HEK293 (cell line): ENCODE data around the gene ZNF792.

Experiments used
- CTCF ChIA-PET: fragments of 350-600 bp; formaldehyde crosslinking; extraction: SDS; loops from one replicate; lab custom pipeline; 2021; ENCODE audit warnings: antibody characterized with exemption; lab: Yijun Ruan, JAX
- POLR2A ChIA-PET: fragments of 300-600 bp; formaldehyde crosslinking; extraction: SDS; loops from one replicate; lab custom pipeline; 2020; ENCODE audit warnings: antibody characterized with exemption, inconsistent platforms; lab: Yijun Ruan, JAX
- H3K27ac ChIP-seq: fragments of 200-500 bp; sonication (Bioruptor generic); 2 replicates; pipeline ENCODE4 v1.5.1; 2014; ENCODE audit warnings: low read depth, low read length, control low read depth, inconsistent platforms; ENCODE audit errors: extremely low read depth
- H3K36me3 ChIP-seq, 2 experiments: fragments of 200-500 bp in 1 of 2; sonication (Bioruptor generic) in 1 of 2; 1 replicate in 1 of 2; 2 replicates in 1 of 2; pipeline ENCODE4 v1.5.1; 2014 to 2017; ENCODE audit warnings: inconsistent platforms in 2 of 2, low read length in 2 of 2; ENCODE audit not compliant: control insufficient read depth in 2 of 2, insufficient read depth in 1 of 2
- H3K4me1 ChIP-seq: fragments of 200-500 bp; sonication (Bioruptor generic); 2 replicates; pipeline ENCODE4 v1.5.1; 2014; ENCODE audit warnings: mild to moderate bottlenecking, low read length, inconsistent platforms; ENCODE audit not compliant: control insufficient read depth, insufficient read depth
- H3K4me3 ChIP-seq: 2 replicates; pipeline ENCODE4 v1.5.1; 2011; ENCODE audit warnings: low read depth, mild to moderate bottlenecking, control low read depth, low read length, moderate library complexity
- H3K9me3 ChIP-seq: fragments of 200-500 bp; sonication (Bioruptor generic); 2 replicates; pipeline ENCODE4 v1.5.1; 2014; ENCODE audit warnings: low read depth, low read length, inconsistent platforms; ENCODE audit not compliant: control insufficient read depth, insufficient read depth
- BCL6B ChIP-seq: fragments of 450-650 bp; formaldehyde crosslinking; IDR thresholded peaks from 2 replicates; pipeline ENCODE4 v1.5.1; 2017; ENCODE audit warnings: missing biosample characterization, missing genetic modification characterization
- GLI2 ChIP-seq: fragments of 450-650 bp; formaldehyde crosslinking; IDR thresholded peaks from 2 replicates; pipeline ENCODE4; 2017; ENCODE audit warnings: missing biosample characterization, missing genetic modification characterization, low read depth, borderline replicate concordance
- INSM2 ChIP-seq: fragments of 450-650 bp; formaldehyde crosslinking; IDR thresholded peaks from 2 replicates; pipeline ENCODE4 v1.5.1; 2016; ENCODE audit warnings: missing biosample characterization, missing genetic modification characterization
- REST ChIP-seq: fragments of 450-650 bp; formaldehyde crosslinking; IDR thresholded peaks from 2 replicates; pipeline ENCODE4 v1.5.1; 2016; ENCODE audit warnings: missing biosample characterization, missing genetic modification characterization
- TRIM28 ChIP-seq: IDR thresholded peaks from 2 replicates; pipeline ENCODE4 v1.6.1; 2011; ENCODE audit warnings: low read length, control low read depth, borderline replicate concordance
- TSHZ1 ChIP-seq: fragments of 450-650 bp; formaldehyde crosslinking; IDR thresholded peaks from 2 replicates; pipeline ENCODE4 v1.5.1; 2016; ENCODE audit warnings: missing biosample characterization, missing genetic modification characterization, borderline replicate concordance
- ZNF133 ChIP-seq: fragments of 450-650 bp; formaldehyde crosslinking; IDR thresholded peaks from 2 replicates; pipeline ENCODE4 v1.5.1; 2016; ENCODE audit warnings: missing biosample characterization, missing genetic modification characterization
- ZNF169 ChIP-seq: fragments of 450-650 bp; formaldehyde crosslinking; IDR thresholded peaks from 2 replicates; pipeline ENCODE4 v1.5.1; 2016; ENCODE audit warnings: missing biosample characterization, missing genetic modification characterization
- ZNF175 ChIP-seq: fragments of 450-650 bp; formaldehyde crosslinking; IDR thresholded peaks from 2 replicates; pipeline ENCODE4 v1.5.1; 2016; ENCODE audit warnings: missing biosample characterization, missing genetic modification characterization
- ZNF214 ChIP-seq: fragments of 450-650 bp; formaldehyde crosslinking; IDR thresholded peaks from 2 replicates; pipeline ENCODE4 v1.5.1; 2017; ENCODE audit warnings: missing biosample characterization, mild to moderate bottlenecking, missing genetic modification characterization, borderline replicate concordance
- ZNF23 ChIP-seq: fragments of 450-650 bp; formaldehyde crosslinking; IDR thresholded peaks from 2 replicates; pipeline ENCODE4 v1.5.1; 2016; ENCODE audit warnings: missing biosample characterization, missing genetic modification characterization, borderline replicate concordance
- ZNF24 ChIP-seq: fragments of 450-650 bp; formaldehyde crosslinking; IDR thresholded peaks from 2 replicates; pipeline ENCODE4 v1.5.1; 2016; ENCODE audit warnings: missing biosample characterization, missing genetic modification characterization
- ZNF26 ChIP-seq: fragments of 450-650 bp; formaldehyde crosslinking; IDR thresholded peaks from 2 replicates; pipeline ENCODE4 v1.5.1; 2016; ENCODE audit warnings: missing biosample characterization, missing genetic modification characterization
- ZNF311 ChIP-seq: fragments of 450-650 bp; formaldehyde crosslinking; IDR thresholded peaks from 2 replicates; pipeline ENCODE4 v1.5.1; 2017; ENCODE audit warnings: missing biosample characterization, missing genetic modification characterization, borderline replicate concordance
- ZNF423 ChIP-seq: fragments of 450-650 bp; formaldehyde crosslinking; IDR thresholded peaks from 2 replicates; pipeline ENCODE4 v1.5.1; 2016; ENCODE audit warnings: missing biosample characterization, missing genetic modification characterization
- ZNF426 ChIP-seq: fragments of 450-650 bp; formaldehyde crosslinking; IDR thresholded peaks from 2 replicates; pipeline ENCODE4 v1.5.1; 2017; ENCODE audit warnings: missing biosample characterization, missing genetic modification characterization, mild to moderate bottlenecking, inconsistent platforms, moderate library complexity
- ZNF521 ChIP-seq: fragments of 450-650 bp; formaldehyde crosslinking; IDR thresholded peaks from 2 replicates; pipeline ENCODE4 v1.5.1; 2017; ENCODE audit warnings: missing biosample characterization, mild to moderate bottlenecking, missing genetic modification characterization
- ZNF548 ChIP-seq: fragments of 450-650 bp; formaldehyde crosslinking; IDR thresholded peaks from 2 replicates; pipeline ENCODE4 v1.5.1; 2016; ENCODE audit warnings: missing biosample characterization, missing genetic modification characterization
- ZNF558 ChIP-seq: fragments of 450-650 bp; formaldehyde crosslinking; IDR thresholded peaks from 2 replicates; pipeline ENCODE4 v1.5.1; 2016; ENCODE audit warnings: missing biosample characterization, missing genetic modification characterization
- ZNF560 ChIP-seq: fragments of 450-650 bp; formaldehyde crosslinking; IDR thresholded peaks from 2 replicates; pipeline ENCODE4 v1.5.1; 2017; ENCODE audit warnings: missing biosample characterization, missing genetic modification characterization, borderline replicate concordance
- ZNF561 ChIP-seq: fragments of 450-650 bp; IDR thresholded peaks from 2 replicates; pipeline ENCODE4 v1.5.1; 2018; ENCODE audit warnings: missing biosample characterization, missing genetic modification characterization, borderline replicate concordance
- ZNF658 ChIP-seq: fragments of 450-650 bp; formaldehyde crosslinking; IDR thresholded peaks from 2 replicates; pipeline ENCODE4; 2016; ENCODE audit warnings: missing biosample characterization, missing genetic modification characterization

Gene ZNF792

DNA sequence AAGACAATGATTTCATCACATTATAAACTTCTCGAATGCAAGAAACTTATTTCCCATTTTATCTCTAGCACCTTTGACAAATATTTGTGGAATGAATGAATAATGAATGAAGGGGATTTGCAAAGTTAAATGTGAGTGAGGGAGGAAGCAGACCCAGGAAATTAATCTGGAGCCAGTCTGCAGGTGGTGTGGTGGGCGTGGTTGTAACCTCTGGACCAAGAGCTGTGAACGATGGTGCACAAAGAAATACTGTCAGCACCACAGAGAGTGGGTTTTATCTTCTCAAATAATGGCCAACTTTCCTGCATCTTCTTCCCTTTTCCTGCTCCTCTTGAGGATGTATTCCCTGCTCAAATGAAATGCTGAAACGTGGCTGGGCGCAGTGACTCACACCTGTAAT is 11.0 kb upstream of the ZNF792 start:
- H3K36me3 ChIP-seq, result no peaks in the 10 kb centered on the region
- H3K27ac ChIP-seq, result no peak overlapping the region
- H3K4me1 ChIP-seq, result no peaks in the 10 kb centered on the region; the same call in 1 of the 2 replicates
- H3K9me3 ChIP-seq, result no peaks in the 10 kb centered on the region
- no peak overlapping the region for H3K4me3 ChIP-seq
- ChIA-PET POLR2A (interaction anchor here (0.7 to 1.4 kb wide), 2 partner anchors 25 to 1797 kb away, joined by 5 to 9 read pairs; partner anchors contain the start of gene GRAMD1A), CTCF (interaction anchor here (0.7 to 4.7 kb wide), 10 partner anchors 9 to 115 kb away, joined by 3 to 96 read pairs (median 8); partner anchors contain the start of gene ZNF792)
- TF ChIP-seq ZNF214 (no peak), INSM2 (tag by site-specific recombination) (no peak), ZNF24 (no peak), TSHZ1 (tag by site-specific recombination) (no peak), ZNF311 (no peak), ZNF26 (tag by site-specific recombination) (no peak)

- CTCF ChIA-PET, result interaction anchor here (0.7 to 4.7 kb wide), 13 partner anchors 10 to 115 kb away, joined by 3 to 96 read pairs (median 6); partner anchors contain the start of gene ZNF792
- POLR2A ChIA-PET, result interaction anchor here (1.4 kb wide), 1 partner anchor 25 kb away, joined by 9 read pairs; the partner anchor contains the start of gene GRAMD1A
- Histone ChIP-seq H3K4me1 (no peaks in the 10 kb centered on the region; the same call in 1 of the 2 replicates), H3K27ac (no peak overlapping the region), H3K4me3 (no peak overlapping the region), H3K36me3 (no peaks in the 10 kb centered on the region), H3K9me3 (no peaks in the 10 kb centered on the region)
- TF ChIP-seq ZNF548, result no peak
- TF ChIP-seq REST, result no peak
- no peak for TF ChIP-seq ZNF23
- no peak for TF ChIP-seq BCL6B
- TF ChIP-seq ZNF175 (tag by site-specific recombination), result no peak
- TF ChIP-seq ZNF560 (tag by site-specific recombination), result no peak
- TF ChIP-seq ZNF658 (tag by site-specific recombination), result no peak
- TF ChIP-seq ZNF169 (tag by site-specific recombination), result no peak
- TF ChIP-seq ZNF423 (tag by site-specific recombination), result no peak
- TF ChIP-seq GLI2 (tag by site-specific recombination), result no peak
- no peak for TF ChIP-seq ZNF558 (tag by site-specific recombination)
- no peak for TF ChIP-seq ZNF426 (tag by site-specific recombination)
- no peak for TF ChIP-seq ZNF521 (tag by site-specific recombination)
- TF ChIP-seq ZNF133 (tag by site-specific recombination), result no peak
- no peak for TF ChIP-seq TRIM28
- TF ChIP-seq ZNF561 (tag by site-specific recombination), result no peak
Observed at GRCh38 chr19:34974646-34975045, 10.6 kb upstream of the ZNF792 start.
